Activated CD4-positive, alpha-beta memory T cell treated with anti-CD3 and anti-CD28 coated beads, Interleukin-2, amount 10 ng/mL, durations not matched to agents 7 days and 5 days (primary cell): ENCODE results near the gene MCU. TPM values are rescaled to one million over a fixed set of nuclear protein-coding genes. Genes with fewer than 3 reads are reported as not detected.

ENCODE experiments used
- CTCF ChIA-PET: fragments of 350-600 bp; sonication (Branson Sonifier 250); formaldehyde crosslinking; loops from one replicate; lab custom pipeline; 2021; ENCODE audit warnings: antibody characterized with exemption, inconsistent platforms; lab: Charles Lee
- POLR2A ChIA-PET: fragments of 350-600 bp; sonication (Branson Sonifier 250); formaldehyde crosslinking; loops from one replicate; lab custom pipeline; 2021; ENCODE audit warnings: antibody characterized with exemption; lab: Charles Lee
- DNase-seq: peaks from one replicate; pipeline ENCODE4 v3.0.0-alpha.2; 2020
- H3K27ac Mint-ChIP-seq: one replicate; pipeline ENCODE4 v1.8.0; 2021; ENCODE audit warnings: mild to moderate bottlenecking, mixed read lengths
- H3K27me3 Mint-ChIP-seq: one replicate; pipeline ENCODE4 v1.8.0; 2021; ENCODE audit warnings: mixed read lengths
- H3K36me3 Mint-ChIP-seq: one replicate; pipeline ENCODE4 v1.8.0; 2021; ENCODE audit warnings: low read depth, mixed read lengths
- H3K4me1 Mint-ChIP-seq: one replicate; pipeline ENCODE4 v1.8.0; 2021; ENCODE audit warnings: mixed read lengths
- H3K4me3 Mint-ChIP-seq: one replicate; pipeline ENCODE4 v1.8.0; 2021; ENCODE audit warnings: mild to moderate bottlenecking, mixed read lengths
- H3K9me3 Mint-ChIP-seq: one replicate; pipeline ENCODE4 v1.8.0; 2021; ENCODE audit warnings: mixed read lengths
- total RNA-seq, 2 experiments: library from RNA; stranded (reverse); gene quantifications; one replicate each; pipeline ENCODE4 v1.2.3, GENCODE V29; 2021

Gene MCU
- total RNA-seq, 2 experiments from 2014 or later = 14.5 to 16.1 TPM

- Mint-ChIP-seq H3K27ac (no peak overlapping the region), H3K9me3 (peaks cover 10% of the 10 kb centered on the region), H3K4me3 (no peak overlapping the region), H3K27me3 (peaks cover 29% of the 10 kb centered on the region), H3K36me3 (no peaks in the 10 kb centered on the region), H3K4me1 (no peaks in the 10 kb centered on the region)
- ChIA-PET CTCF (interaction anchor here (0.7 kb wide), 1 partner anchor 881 kb away, joined by 3 read pairs; no protein-coding TSS in a partner anchor), POLR2A (no interaction called here)
- no peak for DNase-seq
These were observed 232.4 kb downstream of the MCU start for GRCh38 chr10:72924351-72924750.

GRCh38 chr10:72925951-72926465 lies 234.1 kb downstream of the MCU start:
- peaks cover 13% of the 10 kb centered on the region for H3K27me3 Mint-ChIP-seq
- no peaks in the 10 kb centered on the region for H3K36me3 Mint-ChIP-seq
- no peak overlapping the region for H3K27ac Mint-ChIP-seq
- DNase-seq = no peak
- ChIA-PET POLR2A (no interaction called here), CTCF (no interaction called here)
- peaks cover 8% of the 10 kb centered on the region for H3K9me3 Mint-ChIP-seq
- H3K4me1 Mint-ChIP-seq = no peaks in the 10 kb centered on the region
- H3K4me3 Mint-ChIP-seq = no peak overlapping the region

- no peak for DNase-seq
- ChIA-PET POLR2A (no interaction called here), CTCF (no interaction called here)
- no peaks in the 10 kb centered on the region for H3K4me1 Mint-ChIP-seq
- no peaks in the 10 kb centered on the region for H3K36me3 Mint-ChIP-seq
- H3K27me3 Mint-ChIP-seq = peaks cover 5% of the 10 kb centered on the region
- no peak overlapping the region for H3K4me3 Mint-ChIP-seq
- no peak overlapping the region for H3K27ac Mint-ChIP-seq
- H3K9me3 Mint-ChIP-seq = peaks cover under 1% of the 10 kb centered on the region
These were observed 235.5 kb downstream of the MCU start for GRCh38 chr10:72927485-72927884.

GRCh38 chr10:72928798-72929197 lies 236.9 kb downstream of the MCU start:
- Mint-ChIP-seq H3K27me3 (peaks cover 5% of the 10 kb centered on the region), H3K36me3 (no peaks in the 10 kb centered on the region), H3K4me3 (no peak overlapping the region), H3K27ac (no peak overlapping the region), H3K4me1 (no peaks in the 10 kb centered on the region), H3K9me3 (no peaks in the 10 kb centered on the region)
- ChIA-PET CTCF (no interaction called here), POLR2A (no interaction called here)
- no peak for DNase-seq

GRCh38 chr10:72930276-72930675 lies 238.3 kb downstream of the MCU start:
- Mint-ChIP-seq H3K4me3 (no peak overlapping the region), H3K27me3 (peaks cover 5% of the 10 kb centered on the region), H3K4me1 (no peaks in the 10 kb centered on the region), H3K9me3 (no peaks in the 10 kb centered on the region), H3K36me3 (no peaks in the 10 kb centered on the region), H3K27ac (no peak overlapping the region)
- ChIA-PET CTCF (no interaction called here), POLR2A (no interaction called here)
- DNase-seq = no peak

GRCh38 chr10:72932259-72933015 lies 240.5 kb downstream of the MCU start:
- Mint-ChIP-seq H3K4me3 (no peak overlapping the region), H3K36me3 (no peaks in the 10 kb centered on the region), H3K9me3 (no peaks in the 10 kb centered on the region), H3K27ac (no peak overlapping the region), H3K27me3 (peaks cover 4% of the 10 kb centered on the region), H3K4me1 (no peaks in the 10 kb centered on the region)
- DNase-seq = no peak
- POLR2A ChIA-PET = no interaction called here
- CTCF ChIA-PET = no interaction called here

- no peaks in the 10 kb centered on the region for H3K36me3 Mint-ChIP-seq
- no peak for DNase-seq
- no peak overlapping the region for H3K27ac Mint-ChIP-seq
- no peaks in the 10 kb centered on the region for H3K9me3 Mint-ChIP-seq
- POLR2A ChIA-PET = no interaction called here
- CTCF ChIA-PET = interaction anchor here (0.6 kb wide), 1 partner anchor 45 kb away, joined by 3 read pairs; no protein-coding TSS in a partner anchor
- no peak overlapping the region for H3K4me3 Mint-ChIP-seq
- no peaks in the 10 kb centered on the region for H3K4me1 Mint-ChIP-seq
- H3K27me3 Mint-ChIP-seq = peaks cover 8% of the 10 kb centered on the region
These were observed 243.4 kb downstream of the MCU start for GRCh38 chr10:72935361-72935760.

Other genes starting within 250 kb of the MCU start
- 10 to 100 TPM; 29.6 to 36.1 TPM for gene MICU1, start 66.1 kb upstream of the MCU start, total RNA-seq
- gene OIT3, start 201.6 kb downstream of the MCU start, total RNA-seq = not detected